DMS53 (cell line): ENCODE measurements around the gene TAF4.
A peak's percentile ranks its signal among the peaks of the same experiment; 100 is the strongest.

Experiments
- DNase-seq: peaks from one replicate; lab custom pipeline; 2025; lab: John Stamatoyannopoulos, UW

TAF4 gene

GRCh38 chr20:62042025-62042820 lies 23.5 kb downstream of the TAF4 start:
- no peak for DNase-seq

- DNase-seq = no peak
These were observed 24.7 kb downstream of the TAF4 start for GRCh38 chr20:62040933-62041332.

GRCh38 chr20:62040381-62040922 lies 25.2 kb downstream of the TAF4 start:
- no peak for DNase-seq

- no peak for DNase-seq
These were observed 25.9 kb downstream of the TAF4 start for GRCh38 chr20:62039738-62040137.

- DNase-seq = no peak
These were observed 32.9 kb downstream of the TAF4 start for GRCh38 chr20:62032609-62033368.

GRCh38 chr20:62031462-62032092 lies 34.1 kb downstream of the TAF4 start:
- no peak for DNase-seq

GRCh38 chr20:62030834-62031434 lies 34.7 kb downstream of the TAF4 start:
- peak; percentile 49 for DNase-seq

GRCh38 chr20:62030357-62030756 lies 35.3 kb downstream of the TAF4 start:
- DNase-seq = no peak

GRCh38 chr20:62029949-62030348 lies 35.7 kb downstream of the TAF4 start:
- DNase-seq = no peak

GRCh38 chr20:62029296-62029695 lies 36.4 kb downstream of the TAF4 start:
- DNase-seq = no peak

- DNase-seq = no peak
These were observed 37.3 kb downstream of the TAF4 start for GRCh38 chr20:62028384-62028783.

- no peak for DNase-seq
These were observed 37.9 kb downstream of the TAF4 start for GRCh38 chr20:62027698-62028321.

- no peak for DNase-seq
These were observed 38.6 kb downstream of the TAF4 start for GRCh38 chr20:62027116-62027515.

- DNase-seq = no peak
These were observed 39.2 kb downstream of the TAF4 start for GRCh38 chr20:62026564-62026856.

GRCh38 chr20:62025832-62026563 lies 39.7 kb downstream of the TAF4 start:
- no peak for DNase-seq

- DNase-seq = no peak
These were observed 40.3 kb downstream of the TAF4 start for GRCh38 chr20:62025394-62025793.

- no peak for DNase-seq
These were observed 41.7 kb downstream of the TAF4 start for GRCh38 chr20:62023935-62024334.

GRCh38 chr20:62022575-62023139 lies 43.0 kb downstream of the TAF4 start:
- DNase-seq = no peak

GRCh38 chr20:62021793-62022385 lies 43.8 kb downstream of the TAF4 start:
- no peak for DNase-seq

GRCh38 chr20:62020935-62021701 lies 44.6 kb downstream of the TAF4 start:
- no peak for DNase-seq
